ENCODE data around the gene POLR2L. TPM values are rescaled to one million over a fixed set of nuclear protein-coding genes. Genes with fewer than 3 reads are reported as not detected.
A peak's percentile ranks its signal among the peaks of the same experiment; 100 is the strongest.

The POLR2L gene
- total RNA-seq, 4 donors from 2014 or later, result 66.0 to 94.6 (median 81.2) TPM

DNA sequence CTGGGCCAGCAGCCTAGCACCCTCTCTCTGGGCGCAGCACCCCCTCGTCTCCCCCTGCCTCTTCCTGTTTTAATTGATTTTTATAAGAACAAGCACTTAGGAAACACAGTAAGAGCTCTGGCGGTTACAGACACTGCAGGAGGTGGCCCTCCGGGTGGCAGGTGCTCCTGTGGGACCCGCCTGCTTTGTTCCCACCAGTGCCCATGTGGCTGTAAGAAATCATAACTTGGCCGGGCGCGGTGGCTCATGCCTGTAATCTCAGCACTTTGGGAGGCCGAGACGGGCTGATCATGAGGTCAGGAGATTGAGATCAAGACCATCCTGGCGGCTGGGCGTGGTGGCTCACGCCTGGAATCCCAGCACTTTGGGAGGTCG, 18.8 kb upstream of the POLR2L start:
- intact Hi-C loops (cut with DNase I; ENCODE audit: low total_unique reads), result no loop called here
- no peak for DNase-seq
- TF ChIP-seq POLR2A (IDR thresholded peaks at IDR 0.05), result no peak
- TF ChIP-seq, protein P1, sequence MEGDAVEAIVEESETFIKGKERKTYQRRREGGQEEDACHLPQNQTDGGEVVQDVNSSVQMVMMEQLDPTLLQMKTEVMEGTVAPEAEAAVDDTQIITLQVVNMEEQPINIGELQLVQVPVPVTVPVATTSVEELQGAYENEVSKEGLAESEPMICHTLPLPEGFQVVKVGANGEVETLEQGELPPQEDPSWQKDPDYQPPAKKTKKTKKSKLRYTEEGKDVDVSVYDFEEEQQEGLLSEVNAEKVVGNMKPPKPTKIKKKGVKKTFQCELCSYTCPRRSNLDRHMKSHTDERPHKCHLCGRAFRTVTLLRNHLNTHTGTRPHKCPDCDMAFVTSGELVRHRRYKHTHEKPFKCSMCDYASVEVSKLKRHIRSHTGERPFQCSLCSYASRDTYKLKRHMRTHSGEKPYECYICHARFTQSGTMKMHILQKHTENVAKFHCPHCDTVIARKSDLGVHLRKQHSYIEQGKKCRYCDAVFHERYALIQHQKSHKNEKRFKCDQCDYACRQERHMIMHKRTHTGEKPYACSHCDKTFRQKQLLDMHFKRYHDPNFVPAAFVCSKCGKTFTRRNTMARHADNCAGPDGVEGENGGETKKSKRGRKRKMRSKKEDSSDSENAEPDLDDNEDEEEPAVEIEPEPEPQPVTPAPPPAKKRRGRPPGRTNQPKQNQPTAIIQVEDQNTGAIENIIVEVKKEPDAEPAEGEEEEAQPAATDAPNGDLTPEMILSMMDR (IDR thresholded peaks at IDR 0.05 in 4 of 5, conservative IDR thresholded peaks at IDR 0.05 in 1 of 5), result no peak
- in situ Hi-C loops (cut with MboI; ENCODE audit: low sequenced_read_pairs in 4 of 4), result no loop called here
- Histone ChIP-seq H3K36me3 (peaks cover 0 to 8% of the 10 kb centered on the region in 2 donors), H3K27ac (no peak overlapping the region), H3K27me3 (no peaks in the 10 kb centered on the region), H3K9me3 (no peaks in the 10 kb centered on the region), H3K4me1 (peaks cover 0 to 5% of the 10 kb centered on the region in 2 donors), H3K4me3 (no peak overlapping the region)
- no peak for ATAC-seq

DNA sequence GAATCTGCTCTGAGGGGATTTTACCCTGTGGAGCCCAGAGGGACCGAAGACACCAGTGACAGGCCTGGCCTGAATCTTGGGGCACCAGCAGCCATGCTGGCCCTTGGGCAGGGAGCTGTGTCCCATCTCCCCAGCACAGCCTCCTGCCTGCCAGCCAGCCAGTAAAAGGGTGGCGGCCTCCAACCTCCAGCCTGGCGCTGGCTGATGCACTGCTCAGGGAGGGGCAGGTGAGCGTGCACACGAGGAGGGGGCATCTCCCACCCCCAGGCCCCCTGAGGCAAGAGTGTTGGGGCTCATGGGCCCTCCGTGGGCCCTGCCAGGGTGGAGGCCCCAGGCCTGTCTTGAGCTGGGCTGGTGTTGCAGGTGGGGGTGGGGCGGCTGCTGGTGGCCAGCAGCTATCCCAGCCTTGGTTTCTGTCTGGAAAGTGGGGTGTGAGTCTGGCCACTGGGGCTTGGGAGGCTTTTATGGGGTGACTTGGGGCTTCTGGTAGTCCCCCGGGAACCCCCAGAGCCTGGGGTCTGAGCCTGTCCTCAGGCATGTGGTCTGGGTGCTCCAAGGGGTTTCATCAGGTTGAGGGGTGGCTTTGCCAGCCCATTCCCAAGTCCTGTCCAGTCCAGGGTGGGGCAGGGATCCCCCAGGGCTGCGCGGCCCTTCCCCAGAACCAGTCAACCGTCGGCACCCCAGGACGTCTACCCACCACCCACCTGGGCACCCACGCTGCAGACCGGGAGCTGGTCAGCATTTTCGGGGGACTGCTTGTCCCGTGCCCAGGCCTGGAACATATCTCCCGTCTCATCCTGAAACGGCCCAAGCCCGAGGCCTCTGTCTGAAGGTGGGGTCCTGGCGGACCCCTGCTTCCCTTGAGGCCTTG, 18.1 kb upstream of the POLR2L start:
- no peak for TF ChIP-seq POLR2A (IDR thresholded peaks at IDR 0.05)
- TF ChIP-seq, protein P1 (IDR thresholded peaks at IDR 0.05 in 4 of 5, conservative IDR thresholded peaks at IDR 0.05 in 1 of 5), result no peak
- Histone ChIP-seq H3K4me1 (peaks cover 0 to 5% of the 10 kb centered on the region in 2 donors), H3K9me3 (no peaks in the 10 kb centered on the region), H3K27me3 (no peaks in the 10 kb centered on the region), H3K27ac (no peak overlapping the region), H3K4me3 (no peak overlapping the region), H3K36me3 (peaks cover 0 to 8% of the 10 kb centered on the region in 2 donors)
- DNase-seq (no peak), ATAC-seq (no peak)
- intact Hi-C loops (cut with DNase I; ENCODE audit: low total_unique reads) (no loop called here), in situ Hi-C loops (cut with MboI; ENCODE audit: low sequenced_read_pairs in 4 of 4) (no loop called here)

DNA sequence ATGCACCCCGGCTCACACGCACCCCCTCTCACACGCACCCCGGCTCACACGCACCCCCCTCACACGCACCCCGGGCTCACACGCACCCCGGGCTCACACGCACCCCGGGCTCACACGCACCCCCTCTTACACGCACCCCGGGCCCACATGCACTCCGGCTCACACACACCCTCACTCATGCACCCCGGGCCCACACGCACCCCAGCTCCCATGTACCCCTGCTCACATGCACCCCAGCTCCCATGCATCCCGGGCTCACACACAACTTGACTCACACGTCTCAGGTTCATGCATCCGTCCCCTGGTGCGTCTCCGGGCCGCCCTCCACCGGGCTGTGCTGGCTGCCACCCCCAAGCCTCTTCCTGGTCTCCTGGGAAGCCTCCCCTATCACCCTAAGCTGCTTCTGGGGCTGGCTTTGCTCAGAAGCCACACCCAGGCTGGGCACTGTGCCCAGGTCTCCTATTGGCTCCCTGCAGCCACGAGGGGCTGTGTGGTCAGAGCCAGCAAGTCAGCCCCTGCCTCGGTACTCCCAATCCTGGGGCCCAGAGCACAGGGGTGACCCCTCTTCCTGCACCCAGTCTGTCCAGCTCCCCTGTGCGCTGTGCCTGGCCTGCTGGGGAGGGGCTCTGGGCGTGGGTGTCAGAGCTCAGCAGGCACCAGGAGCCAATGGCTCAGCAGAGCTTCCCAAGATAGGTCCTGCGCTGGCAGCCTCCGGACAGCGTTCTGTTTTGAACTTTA, 17.2 kb upstream of the POLR2L start:
- Histone ChIP-seq H3K9me3 (no peaks in the 10 kb centered on the region), H3K27ac (no peak overlapping the region), H3K27me3 (no peaks in the 10 kb centered on the region), H3K4me3 (no peak overlapping the region), H3K4me1 (peaks cover 0 to 5% of the 10 kb centered on the region in 2 donors), H3K36me3 (peaks cover 0 to 8% of the 10 kb centered on the region in 2 donors)
- DNase-seq (no peak), ATAC-seq (peak in 1 of 2 donors; percentile 10)
- TF ChIP-seq, protein P1 (IDR thresholded peaks at IDR 0.05 in 4 of 5, conservative IDR thresholded peaks at IDR 0.05 in 1 of 5), result no peak
- no peak for TF ChIP-seq POLR2A (IDR thresholded peaks at IDR 0.05)
- in situ Hi-C loops (cut with MboI; ENCODE audit: low sequenced_read_pairs in 4 of 4), result no loop called here
- intact Hi-C loops (cut with DNase I; ENCODE audit: low total_unique reads), result no loop called here

DNA sequence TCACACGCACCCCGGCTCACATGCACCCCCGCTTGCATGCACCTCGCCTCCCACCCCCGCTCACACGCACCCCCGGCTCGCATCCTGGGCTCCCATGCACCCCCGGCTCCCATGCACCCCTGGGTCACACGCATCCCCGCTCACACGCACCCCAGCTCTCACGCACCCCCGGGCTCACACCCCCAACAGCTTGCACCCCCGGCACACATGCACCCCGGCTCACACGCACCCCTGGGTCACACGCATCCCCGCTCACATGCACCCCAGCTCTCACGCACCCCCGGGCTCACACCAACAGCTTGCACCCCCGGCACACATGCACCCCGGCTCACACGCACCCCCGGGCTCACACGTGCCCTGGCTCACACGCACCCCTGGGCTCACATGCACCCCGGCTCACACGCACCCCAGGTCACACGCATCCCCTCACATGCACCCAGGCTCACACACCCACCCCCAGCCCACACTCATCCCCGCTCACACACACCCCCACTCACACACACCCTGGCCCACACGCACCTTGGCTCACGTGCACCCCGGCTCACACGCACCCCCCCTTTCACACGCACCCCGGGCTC, 16.5 kb upstream of the POLR2L start:
- TF ChIP-seq POLR2A (IDR thresholded peaks at IDR 0.05), result no peak
- TF ChIP-seq, protein P1 (IDR thresholded peaks at IDR 0.05 in 4 of 5, conservative IDR thresholded peaks at IDR 0.05 in 1 of 5), result no peak
- ATAC-seq (no peak), DNase-seq (no peak)
- intact Hi-C loops (cut with DNase I; ENCODE audit: low total_unique reads) (no loop called here), in situ Hi-C loops (cut with MboI; ENCODE audit: low sequenced_read_pairs in 4 of 4) (no loop called here)
- no peak overlapping the region for H3K4me3 ChIP-seq
- H3K9me3 ChIP-seq, result no peaks in the 10 kb centered on the region
- H3K4me1 ChIP-seq, result peaks cover 0 to 5% of the 10 kb centered on the region in 2 donors
- H3K27me3 ChIP-seq, result no peaks in the 10 kb centered on the region
- peaks cover 0 to 1% of the 10 kb centered on the region in 2 donors for H3K36me3 ChIP-seq
- no peak overlapping the region for H3K27ac ChIP-seq
